Activated naive CD8-positive, alpha-beta T cell (primary cell): ENCODE results near the gene SPATA45.
"Not testable (repeated sequence)": the region's sequence is repeated elsewhere in the genome, so short reads cannot be mapped to it uniquely, and the experiment has no call there.

Experiments used
- H3K27ac Mint-ChIP-seq: one replicate; pipeline ENCODE4 v1.8.0; 2021; ENCODE audit warnings: mixed read lengths
- H3K27me3 Mint-ChIP-seq: one replicate; pipeline ENCODE4 v1.8.0; 2021; ENCODE audit warnings: mixed read lengths
- H3K36me3 Mint-ChIP-seq: one replicate; pipeline ENCODE4 v1.8.0; 2021; ENCODE audit warnings: mixed read lengths
- H3K4me1 Mint-ChIP-seq: one replicate; pipeline ENCODE4 v1.8.0; 2021; ENCODE audit warnings: low read depth, mixed read lengths
- H3K4me3 Mint-ChIP-seq: one replicate; pipeline ENCODE4 v1.8.0; 2021; ENCODE audit warnings: mild to moderate bottlenecking, mixed read lengths
- H3K9me3 Mint-ChIP-seq: one replicate; pipeline ENCODE4 v1.8.0; 2021; ENCODE audit warnings: low read depth, mixed read lengths

SPATA45 gene

GRCh38 chr1:212847549-212847948 is at the start of gene SPATA45:
SPATA45 (minus strand) TSS chr1:212847649; CDS start chr1:212836149, 11,500 bp downstream.
- no peaks in the 10 kb centered on the region for H3K27me3 Mint-ChIP-seq
- H3K4me3 Mint-ChIP-seq, result no peak within 1 kb of the TSS
- no peaks in the 10 kb centered on the region for H3K9me3 Mint-ChIP-seq
- H3K4me1 Mint-ChIP-seq, result no peaks in the 10 kb centered on the region
- H3K27ac Mint-ChIP-seq, result no peak within 1 kb of the TSS
- peaks cover 6% of the 10 kb centered on the region for H3K36me3 Mint-ChIP-seq

- Mint-ChIP-seq H3K27ac (no peak overlapping the region), H3K4me3 (no peak overlapping the region), H3K4me1 (peaks cover 1% of the 10 kb centered on the region), H3K27me3 (no peaks in the 10 kb centered on the region), H3K9me3 (no peaks in the 10 kb centered on the region), H3K36me3 (peaks cover 46% of the 10 kb centered on the region)
These were observed 44.7 kb upstream of the SPATA45 start for GRCh38 chr1:212892108-212892507.

GRCh38 chr1:212884592-212884991 is 37.1 kb upstream of the SPATA45 start:
- peaks cover 17% of the 10 kb centered on the region for H3K36me3 Mint-ChIP-seq
- H3K27me3 Mint-ChIP-seq, result no peaks in the 10 kb centered on the region
- H3K4me1 Mint-ChIP-seq, result no peaks in the 10 kb centered on the region
- H3K4me3 Mint-ChIP-seq, result no peak overlapping the region
- no peak overlapping the region for H3K27ac Mint-ChIP-seq
- no peaks in the 10 kb centered on the region for H3K9me3 Mint-ChIP-seq

GRCh38 chr1:212879947-212880690 is 32.7 kb upstream of the SPATA45 start:
- Mint-ChIP-seq H3K9me3 (no peaks in the 10 kb centered on the region), H3K27me3 (no peaks in the 10 kb centered on the region), H3K27ac (no peak overlapping the region), H3K36me3 (peaks cover 16% of the 10 kb centered on the region), H3K4me1 (no peaks in the 10 kb centered on the region), H3K4me3 (no peak overlapping the region)

- peaks cover 21% of the 10 kb centered on the region for H3K36me3 Mint-ChIP-seq
- H3K9me3 Mint-ChIP-seq, result no peaks in the 10 kb centered on the region
- no peak overlapping the region for H3K27ac Mint-ChIP-seq
- H3K4me3 Mint-ChIP-seq, result no peak overlapping the region
- H3K4me1 Mint-ChIP-seq, result no peaks in the 10 kb centered on the region
- no peaks in the 10 kb centered on the region for H3K27me3 Mint-ChIP-seq
These were observed 31.0 kb upstream of the SPATA45 start for GRCh38 chr1:212878418-212878817.

- H3K9me3 Mint-ChIP-seq, result no peaks in the 10 kb centered on the region
- H3K36me3 Mint-ChIP-seq, result peaks cover 18% of the 10 kb centered on the region
- H3K27ac Mint-ChIP-seq, result no peak overlapping the region
- no peaks in the 10 kb centered on the region for H3K27me3 Mint-ChIP-seq
- H3K4me1 Mint-ChIP-seq, result no peaks in the 10 kb centered on the region
- H3K4me3 Mint-ChIP-seq, result no peak overlapping the region
These were observed 26.1 kb upstream of the SPATA45 start for GRCh38 chr1:212873518-212873917.

GRCh38 chr1:212871976-212872375 is 24.5 kb upstream of the SPATA45 start:
- no peak overlapping the region for H3K27ac Mint-ChIP-seq
- no peaks in the 10 kb centered on the region for H3K4me1 Mint-ChIP-seq
- no peaks in the 10 kb centered on the region for H3K9me3 Mint-ChIP-seq
- H3K36me3 Mint-ChIP-seq, result peaks cover 18% of the 10 kb centered on the region
- no peaks in the 10 kb centered on the region for H3K27me3 Mint-ChIP-seq
- H3K4me3 Mint-ChIP-seq, result no peak overlapping the region

GRCh38 chr1:212867192-212867591 is 19.7 kb upstream of the SPATA45 start:
- peaks cover 13% of the 10 kb centered on the region for H3K4me1 Mint-ChIP-seq
- H3K36me3 Mint-ChIP-seq, result peaks cover 9% of the 10 kb centered on the region
- no peak overlapping the region for H3K4me3 Mint-ChIP-seq
- no peak overlapping the region for H3K27ac Mint-ChIP-seq
- no peaks in the 10 kb centered on the region for H3K9me3 Mint-ChIP-seq
- no peaks in the 10 kb centered on the region for H3K27me3 Mint-ChIP-seq

- H3K4me1 Mint-ChIP-seq, result peaks cover 13% of the 10 kb centered on the region
- H3K36me3 Mint-ChIP-seq, result peaks cover 9% of the 10 kb centered on the region
- no peaks in the 10 kb centered on the region for H3K27me3 Mint-ChIP-seq
- no peaks in the 10 kb centered on the region for H3K9me3 Mint-ChIP-seq
- no peak overlapping the region for H3K4me3 Mint-ChIP-seq
- H3K27ac Mint-ChIP-seq, result no peak overlapping the region
These were observed 16.8 kb upstream of the SPATA45 start for GRCh38 chr1:212864201-212864600.

- H3K27me3 Mint-ChIP-seq, H3K27ac Mint-ChIP-seq, H3K4me3 Mint-ChIP-seq, H3K9me3 Mint-ChIP-seq: not testable (repeated sequence)
- peaks cover 19% of the 10 kb centered on the region for H3K4me1 Mint-ChIP-seq
- H3K36me3 Mint-ChIP-seq, result peaks cover 11% of the 10 kb centered on the region
These were observed 15.9 kb upstream of the SPATA45 start for GRCh38 chr1:212863345-212863744.

- H3K9me3 Mint-ChIP-seq, result no peaks in the 10 kb centered on the region
- peaks cover 25% of the 10 kb centered on the region for H3K4me1 Mint-ChIP-seq
- no peak overlapping the region for H3K27ac Mint-ChIP-seq
- H3K36me3 Mint-ChIP-seq, result peaks cover 11% of the 10 kb centered on the region
- no peak overlapping the region for H3K4me3 Mint-ChIP-seq
- no peaks in the 10 kb centered on the region for H3K27me3 Mint-ChIP-seq
These were observed 14.8 kb upstream of the SPATA45 start for GRCh38 chr1:212862111-212862690.

GRCh38 chr1:212860713-212861581 is 13.5 kb upstream of the SPATA45 start:
- Mint-ChIP-seq H3K9me3 (no peaks in the 10 kb centered on the region), H3K27me3 (no peaks in the 10 kb centered on the region), H3K36me3 (peaks cover 8% of the 10 kb centered on the region), H3K27ac (no peak overlapping the region), H3K4me3 (no peak overlapping the region), H3K4me1 (peaks cover 27% of the 10 kb centered on the region)

- Mint-ChIP-seq H3K9me3 (no peaks in the 10 kb centered on the region), H3K4me1 (peaks cover 21% of the 10 kb centered on the region), H3K27ac (peak overlapping the region; percentile 76), H3K36me3 (peaks cover 7% of the 10 kb centered on the region), H3K4me3 (no peak overlapping the region), H3K27me3 (no peaks in the 10 kb centered on the region)
These were observed 11.2 kb upstream of the SPATA45 start for GRCh38 chr1:212858461-212859265.

GRCh38 chr1:212857992-212858460 is 10.6 kb upstream of the SPATA45 start, which contains the start of gene FLVCR1:
FLVCR1 (plus strand) TSS chr1:212858275; CDS start chr1:212858453, 178 bp downstream.
- Mint-ChIP-seq H3K27ac (peak within 1 kb of the TSS; percentile 84), H3K36me3 (peaks cover 9% of the 10 kb centered on the region), H3K4me3 (peak within 1 kb of the TSS; percentile 62), H3K4me1 (peaks cover 18% of the 10 kb centered on the region), H3K27me3 (no peaks in the 10 kb centered on the region), H3K9me3 (no peaks in the 10 kb centered on the region)
